GM19324 (cell line): ENCODE data around the gene SLC6A7.

Source experiments
- ATAC-seq: cut with Tn5 transposase; IDR thresholded peaks from one replicate; pipeline ENCODE4 v1.9.1; 2021; ENCODE audit warnings: mild to moderate bottlenecking, moderate library complexity; ENCODE audit not compliant: unreplicated experiment, low FRiP score

SLC6A7 gene

GRCh38 chr5:150155258-150156026 is 34.4 kb upstream of the SLC6A7 start, which contains the start of gene PDGFRB:
Gene PDGFRB (minus strand): TSS chr5:150155845. CDS start chr5:150137047, 18,798 bp downstream.
- no peak for ATAC-seq

- ATAC-seq, result no peak
Observed at GRCh38 chr5:150156027-150156368, 33.9 kb upstream of the SLC6A7 start.

- ATAC-seq, result no peak
Observed at GRCh38 chr5:150156540-150156939, 33.3 kb upstream of the SLC6A7 start.

- ATAC-seq, result no peak
Observed at GRCh38 chr5:150157168-150157567, 32.7 kb upstream of the SLC6A7 start.

- no peak for ATAC-seq
Observed at GRCh38 chr5:150158170-150158949, 31.5 kb upstream of the SLC6A7 start.

GRCh38 chr5:150159031-150159430 is 30.8 kb upstream of the SLC6A7 start:
- no peak for ATAC-seq

- no peak for ATAC-seq
Observed at GRCh38 chr5:150159741-150160179, 30.1 kb upstream of the SLC6A7 start.

- ATAC-seq, result no peak
Observed at GRCh38 chr5:150160448-150161081, 29.3 kb upstream of the SLC6A7 start.

- peak; percentile 59 for ATAC-seq
Observed at GRCh38 chr5:150161242-150162141, 28.4 kb upstream of the SLC6A7 start.

GRCh38 chr5:150162142-150162513 is 27.7 kb upstream of the SLC6A7 start:
- ATAC-seq, result no peak

GRCh38 chr5:150163035-150163434 is 26.8 kb upstream of the SLC6A7 start:
- no peak for ATAC-seq

GRCh38 chr5:150163547-150164059 is 26.3 kb upstream of the SLC6A7 start:
- ATAC-seq, result no peak

GRCh38 chr5:150164211-150164980 is 25.5 kb upstream of the SLC6A7 start:
- no peak for ATAC-seq

GRCh38 chr5:150166037-150166649 is 23.7 kb upstream of the SLC6A7 start:
- ATAC-seq, result no peak

GRCh38 chr5:150166650-150167511 is 23.0 kb upstream of the SLC6A7 start, which contains the start of gene CDX1:
Gene CDX1 (plus strand): TSS chr5:150166778. CDS start chr5:150166877, 99 bp downstream.
- ATAC-seq, result no peak

GRCh38 chr5:150167512-150167850 is 22.4 kb upstream of the SLC6A7 start:
- no peak for ATAC-seq

GRCh38 chr5:150167908-150168307 is 22.0 kb upstream of the SLC6A7 start:
- ATAC-seq, result no peak

- no peak for ATAC-seq
Observed at GRCh38 chr5:150168864-150169263, 21.0 kb upstream of the SLC6A7 start.
